Measurements from ENCODE around the gene SETBP1.

GRCh38 chr18:44846450-44846849, 165.8 kb downstream of the SETBP1 start:
- TF ChIP-seq CTCF (IDR thresholded peaks at IDR 0.05; ENCODE audit: insufficient read depth, low read depth, low read length) (no peak), EZH2 (IDR thresholded peaks at IDR 0.05; ENCODE audit: insufficient read depth, low read length) (no peak)

Data from astrocyte (in vitro differentiated cells and primary cell).